ENCODE data around the gene BNC2. TPM values are rescaled to one million over a fixed set of nuclear protein-coding genes. Genes with fewer than 3 reads are reported as not detected.

BNC2 gene
- total RNA-seq, 4 donors from 2014 or later, result 20.5 to 55.4 (median 26.2) TPM

DNA sequence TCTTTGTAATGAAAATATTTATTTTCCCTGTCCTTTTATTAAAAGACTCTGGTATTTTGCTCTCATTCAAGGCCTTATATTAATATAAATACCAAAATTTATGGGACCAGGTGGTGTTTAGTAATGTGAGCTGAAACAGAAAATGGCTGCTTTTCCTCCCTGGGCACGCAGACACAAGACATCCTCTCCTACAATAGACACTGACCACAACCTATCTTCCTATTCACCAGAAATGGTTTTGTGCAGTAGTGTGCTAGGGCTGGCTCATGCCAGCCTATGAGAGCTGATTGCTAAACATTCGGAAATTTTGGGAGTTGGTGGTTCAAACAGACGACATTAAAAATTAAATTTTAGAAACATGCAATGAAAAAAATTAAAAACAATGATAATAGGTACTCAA lies 338.2 kb downstream of the BNC2 start:
- in situ Hi-C loops (cut with MboI; ENCODE audit: low pct_ligation_motif_present in 1 of 4, low pct_unique_long_range_greater_than_20kb in 1 of 4, low sequenced_read_pairs in 3 of 4), result no loop called here
- no peak for DNase-seq
- Histone ChIP-seq H3K27me3 (no peaks in the 10 kb centered on the region), H3K4me1 (peaks cover 0 to 14% (median 4%) of the 10 kb centered on the region in 4 donors), H3K27ac (peak overlapping the region in 1 of 4 donors; percentile 15), H3K36me3 (no peaks in the 10 kb centered on the region), H3K4me3 (no peak overlapping the region), H3K9me3 (no peaks in the 10 kb centered on the region)
- intact Hi-C loops (cut with DNase I; ENCODE audit: low total_unique reads), result no loop called here
- 80 to 81% methylated on average over 2 to 3 of the region's 3 CpGs for WGBS, 2 donors (ENCODE audit: low coverage in 1 of 2)
- TF ChIP-seq POLR2A (IDR thresholded peaks at IDR 0.05), result no peak
- no peak for TF ChIP-seq EP300 (IDR thresholded peaks at IDR 0.05; ENCODE audit: low read depth)
- no peak for TF ChIP-seq POLR2AphosphoS5 (IDR thresholded peaks at IDR 0.05)
- TF ChIP-seq, protein P1, sequence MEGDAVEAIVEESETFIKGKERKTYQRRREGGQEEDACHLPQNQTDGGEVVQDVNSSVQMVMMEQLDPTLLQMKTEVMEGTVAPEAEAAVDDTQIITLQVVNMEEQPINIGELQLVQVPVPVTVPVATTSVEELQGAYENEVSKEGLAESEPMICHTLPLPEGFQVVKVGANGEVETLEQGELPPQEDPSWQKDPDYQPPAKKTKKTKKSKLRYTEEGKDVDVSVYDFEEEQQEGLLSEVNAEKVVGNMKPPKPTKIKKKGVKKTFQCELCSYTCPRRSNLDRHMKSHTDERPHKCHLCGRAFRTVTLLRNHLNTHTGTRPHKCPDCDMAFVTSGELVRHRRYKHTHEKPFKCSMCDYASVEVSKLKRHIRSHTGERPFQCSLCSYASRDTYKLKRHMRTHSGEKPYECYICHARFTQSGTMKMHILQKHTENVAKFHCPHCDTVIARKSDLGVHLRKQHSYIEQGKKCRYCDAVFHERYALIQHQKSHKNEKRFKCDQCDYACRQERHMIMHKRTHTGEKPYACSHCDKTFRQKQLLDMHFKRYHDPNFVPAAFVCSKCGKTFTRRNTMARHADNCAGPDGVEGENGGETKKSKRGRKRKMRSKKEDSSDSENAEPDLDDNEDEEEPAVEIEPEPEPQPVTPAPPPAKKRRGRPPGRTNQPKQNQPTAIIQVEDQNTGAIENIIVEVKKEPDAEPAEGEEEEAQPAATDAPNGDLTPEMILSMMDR (IDR thresholded peaks at IDR 0.05), result no peak

DNA sequence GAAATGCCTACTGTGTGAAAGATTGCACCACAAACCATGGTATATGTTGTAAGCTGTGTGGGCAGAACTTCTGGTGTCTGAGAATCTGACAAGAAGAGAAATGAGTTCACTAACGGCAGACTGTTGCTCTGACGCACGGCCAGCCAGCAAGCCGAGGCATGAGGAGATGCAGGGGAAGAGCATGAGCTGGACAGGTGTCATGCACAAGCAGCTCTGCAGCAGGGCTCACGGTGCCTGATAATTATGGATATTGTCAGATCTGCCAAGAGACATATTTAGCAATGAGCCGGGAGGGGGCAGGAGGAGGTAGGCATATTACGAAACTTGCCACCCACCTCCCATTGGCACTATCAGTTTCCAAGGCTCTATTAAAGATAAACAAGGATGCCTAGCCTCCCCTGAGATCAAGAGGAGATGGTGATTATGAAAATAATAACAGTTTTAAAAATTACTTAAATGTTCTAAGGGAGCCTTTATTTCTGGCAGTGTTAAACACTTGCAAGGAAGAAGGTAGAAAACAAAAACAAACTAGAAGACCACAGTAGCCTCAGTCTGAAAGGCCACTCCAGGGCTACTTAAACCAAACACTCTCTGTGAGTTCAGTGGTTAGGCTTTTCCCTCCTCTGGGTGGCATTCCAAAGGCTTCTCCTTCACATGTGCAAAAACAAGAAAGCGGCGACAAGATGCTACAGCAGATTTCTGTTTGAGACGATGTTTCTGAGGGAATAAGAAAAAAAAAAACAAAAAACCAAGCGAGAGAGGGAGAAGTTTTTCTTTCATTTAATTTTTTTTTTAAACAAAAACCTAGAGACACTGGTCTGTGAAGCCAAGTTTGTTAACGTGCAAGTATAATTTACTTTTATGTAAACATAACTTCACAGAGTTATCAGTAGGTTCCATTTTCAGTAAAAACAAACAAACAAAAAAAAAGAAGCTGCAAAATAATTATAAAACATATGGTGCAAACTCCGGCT lies 339.5 kb downstream of the BNC2 start:
- no peaks in the 10 kb centered on the region for H3K9me3 ChIP-seq
- TF ChIP-seq POLR2AphosphoS5 (IDR thresholded peaks at IDR 0.05) (peak; percentile 29 to 45 (median 43)), EP300 (IDR thresholded peaks at IDR 0.05; ENCODE audit: low read depth) (no peak)
- 67 to 73% methylated on average over 8 to 13 of the region's 13 CpGs for WGBS, 2 donors (ENCODE audit: low coverage in 1 of 2)
- intact Hi-C loops (cut with DNase I; ENCODE audit: low total_unique reads) (no loop called here), in situ Hi-C loops (cut with MboI; ENCODE audit: low pct_ligation_motif_present in 1 of 4, low pct_unique_long_range_greater_than_20kb in 1 of 4, low sequenced_read_pairs in 3 of 4) (no loop called here)
- no peaks in the 10 kb centered on the region for H3K36me3 ChIP-seq
- peak overlapping the region in 2 of 4 donors; percentile 20 to 28 for H3K27ac ChIP-seq
- no peak overlapping the region for H3K4me3 ChIP-seq
- no peaks in the 10 kb centered on the region for H3K27me3 ChIP-seq
- peaks cover 0 to 8% (median 4%) of the 10 kb centered on the region in 4 donors for H3K4me1 ChIP-seq
- peak; percentile 22 for DNase-seq

DNA sequence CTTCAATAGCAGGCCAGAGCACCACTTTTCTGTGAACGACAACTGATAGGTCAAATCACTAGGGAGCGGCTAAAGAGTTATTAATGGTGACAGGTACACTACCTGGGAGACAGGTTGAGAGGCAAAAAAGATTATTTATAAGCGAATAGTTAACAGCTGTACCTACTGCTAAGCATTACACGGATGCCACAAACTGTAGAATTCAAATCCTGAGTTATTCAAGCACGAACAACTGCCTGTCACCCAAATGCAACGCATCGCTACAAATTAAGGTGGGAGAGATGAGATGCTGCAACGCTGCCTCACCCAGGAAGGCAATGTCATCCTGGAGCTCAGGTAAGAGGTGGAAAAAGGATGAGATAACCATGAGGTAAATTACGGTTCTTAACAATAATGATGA lies 342.9 kb downstream of the BNC2 start:
- H3K4me3 ChIP-seq, result no peak overlapping the region
- intact Hi-C loops (cut with DNase I; ENCODE audit: low total_unique reads), result no loop called here
- no peaks in the 10 kb centered on the region for H3K36me3 ChIP-seq
- no peaks in the 10 kb centered on the region for H3K27me3 ChIP-seq
- WGBS, 2 donors (ENCODE audit: low coverage in 1 of 2), result 83 to 88% methylated on average over 2 to 9 of the region's 9 CpGs
- H3K4me1 ChIP-seq, result peaks cover 3 to 12% (median 4%) of the 10 kb centered on the region in 4 donors
- no peak overlapping the region for H3K27ac ChIP-seq
- no peak for DNase-seq
- no peak for TF ChIP-seq EP300 (IDR thresholded peaks at IDR 0.05; ENCODE audit: low read depth)
- TF ChIP-seq POLR2AphosphoS5 (IDR thresholded peaks at IDR 0.05), result no peak
- TF ChIP-seq POLR2A (IDR thresholded peaks at IDR 0.05), result no peak
- TF ChIP-seq, protein P1 (IDR thresholded peaks at IDR 0.05), result no peak
- H3K9me3 ChIP-seq, result no peaks in the 10 kb centered on the region
- in situ Hi-C loops (cut with MboI; ENCODE audit: low pct_ligation_motif_present in 1 of 4, low pct_unique_long_range_greater_than_20kb in 1 of 4, low sequenced_read_pairs in 3 of 4), result no loop called here

DNA sequence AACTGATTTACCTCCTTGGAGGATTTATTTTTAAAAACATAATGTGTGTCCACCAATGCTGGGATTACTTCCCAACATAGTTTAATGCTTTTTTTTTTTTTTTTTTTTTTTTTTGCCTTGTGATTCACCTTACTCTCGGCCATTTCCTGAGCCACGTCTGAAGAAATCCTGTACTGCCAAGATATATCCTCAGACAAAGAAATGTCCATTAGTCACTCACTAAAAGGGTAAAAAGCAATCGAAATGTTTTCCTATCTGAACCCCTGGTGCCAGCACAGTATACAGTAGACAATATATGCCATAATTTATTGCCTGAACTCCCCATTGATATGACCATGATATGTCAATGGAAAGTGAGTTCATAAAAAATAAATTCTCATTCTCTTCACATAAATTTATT lies 344.1 kb downstream of the BNC2 start:
- in situ Hi-C loops (cut with MboI; ENCODE audit: low pct_ligation_motif_present in 1 of 4, low pct_unique_long_range_greater_than_20kb in 1 of 4, low sequenced_read_pairs in 3 of 4) (no loop called here), intact Hi-C loops (cut with DNase I; ENCODE audit: low total_unique reads) (no loop called here)
- no peak overlapping the region for H3K27ac ChIP-seq
- no peaks in the 10 kb centered on the region for H3K36me3 ChIP-seq
- no peak overlapping the region for H3K4me3 ChIP-seq
- TF ChIP-seq POLR2AphosphoS5 (IDR thresholded peaks at IDR 0.05), result no peak
- no peak for DNase-seq
- peaks cover 6 to 20% (median 11%) of the 10 kb centered on the region in 4 donors for H3K4me1 ChIP-seq
- no peaks in the 10 kb centered on the region for H3K9me3 ChIP-seq
- no peaks in the 10 kb centered on the region for H3K27me3 ChIP-seq
- WGBS, 2 donors (ENCODE audit: low coverage in 1 of 2), result 76 to 79% methylated on average over 2 to 3 of the region's 3 CpGs

DNA sequence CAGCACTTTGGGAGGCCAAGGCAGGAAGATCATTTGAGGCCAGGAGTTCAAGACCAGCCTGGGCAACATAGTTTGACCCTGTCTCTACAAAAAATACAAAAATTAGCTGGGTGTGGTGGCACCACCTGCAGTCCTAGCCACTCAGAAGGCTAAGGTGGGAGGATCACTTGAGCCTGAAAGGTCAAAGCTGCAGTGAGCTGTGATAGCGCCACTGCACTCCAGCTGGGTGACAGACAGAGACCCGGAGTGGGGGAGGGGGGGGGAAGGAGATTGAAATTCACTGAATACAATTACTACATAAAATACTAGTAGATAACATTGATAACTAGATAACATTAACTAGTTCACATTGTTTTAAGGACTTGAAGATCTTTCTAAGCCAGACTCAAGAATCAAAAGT lies 345.6 kb downstream of the BNC2 start:
- H3K4me1 ChIP-seq, result peaks cover 7 to 15% (median 11%) of the 10 kb centered on the region in 4 donors
- WGBS, 2 donors (ENCODE audit: low coverage in 1 of 2), result 90 to 94% methylated on average over 2 of the region's 2 CpGs
- H3K27ac ChIP-seq, result no peak overlapping the region
- DNase-seq, result no peak
- no peaks in the 10 kb centered on the region for H3K27me3 ChIP-seq
- no peaks in the 10 kb centered on the region for H3K36me3 ChIP-seq
- intact Hi-C loops (cut with DNase I; ENCODE audit: low total_unique reads), result no loop called here
- in situ Hi-C loops (cut with MboI; ENCODE audit: low pct_ligation_motif_present in 1 of 4, low pct_unique_long_range_greater_than_20kb in 1 of 4, low sequenced_read_pairs in 3 of 4), result no loop called here
- no peaks in the 10 kb centered on the region for H3K9me3 ChIP-seq
- H3K4me3 ChIP-seq, result no peak overlapping the region
- TF ChIP-seq, protein P1 (IDR thresholded peaks at IDR 0.05), result no peak
- TF ChIP-seq EP300 (IDR thresholded peaks at IDR 0.05; ENCODE audit: low read depth) (no peak), POLR2A (IDR thresholded peaks at IDR 0.05) (no peak), POLR2AphosphoS5 (IDR thresholded peaks at IDR 0.05) (no peak)
